Measurements from ENCODE around the gene DIO2.

DIO2 gene

GRCh38 chr14:80176893-80177292 is 34.4 kb downstream of the DIO2 start:
- no peak for TF ChIP-seq CTCF (IDR thresholded peaks at IDR 0.05; ENCODE audit: extremely low read depth, insufficient read depth, missing control alignments)
- in situ Hi-C loops (cut with MboI; ENCODE audit: low pct_unique_long_range_greater_than_20kb, low sequenced_read_pairs, unreplicated experiment): no loop called here
- no peak for DNase-seq (ENCODE audit: low spot score)

- no peak for TF ChIP-seq CTCF (IDR thresholded peaks at IDR 0.05; ENCODE audit: extremely low read depth, insufficient read depth, missing control alignments)
- no peak for DNase-seq (ENCODE audit: low spot score)
- in situ Hi-C loops (cut with MboI; ENCODE audit: low pct_unique_long_range_greater_than_20kb, low sequenced_read_pairs, unreplicated experiment): no loop called here
Observed at GRCh38 chr14:80172375-80173051, 38.8 kb downstream of the DIO2 start.

GRCh38 chr14:80167793-80168448 is 43.4 kb downstream of the DIO2 start:
- no peak for DNase-seq (ENCODE audit: low spot score)
- no peak for TF ChIP-seq CTCF (IDR thresholded peaks at IDR 0.05; ENCODE audit: extremely low read depth, insufficient read depth, missing control alignments)
- in situ Hi-C loops (cut with MboI; ENCODE audit: low pct_unique_long_range_greater_than_20kb, low sequenced_read_pairs, unreplicated experiment): no loop called here

GRCh38 chr14:80164991-80165721 is 46.1 kb downstream of the DIO2 start:
- no peak for DNase-seq (ENCODE audit: low spot score)
- no peak for TF ChIP-seq CTCF (IDR thresholded peaks at IDR 0.05; ENCODE audit: extremely low read depth, insufficient read depth, missing control alignments)
- in situ Hi-C loops (cut with MboI; ENCODE audit: low pct_unique_long_range_greater_than_20kb, low sequenced_read_pairs, unreplicated experiment): no loop called here

- no peak for DNase-seq (ENCODE audit: low spot score)
- no peak for TF ChIP-seq CTCF (IDR thresholded peaks at IDR 0.05; ENCODE audit: extremely low read depth, insufficient read depth, missing control alignments)
- in situ Hi-C loops (cut with MboI; ENCODE audit: low pct_unique_long_range_greater_than_20kb, low sequenced_read_pairs, unreplicated experiment): no loop called here
Observed at GRCh38 chr14:80152763-80153162, 58.5 kb downstream of the DIO2 start.

- TF ChIP-seq CTCF (IDR thresholded peaks at IDR 0.05; ENCODE audit: extremely low read depth, insufficient read depth, missing control alignments): no peak
- no peak for DNase-seq (ENCODE audit: low spot score)
- in situ Hi-C loops (cut with MboI; ENCODE audit: low pct_unique_long_range_greater_than_20kb, low sequenced_read_pairs, unreplicated experiment): no loop called here
Observed at GRCh38 chr14:80152166-80152565, 59.1 kb downstream of the DIO2 start.
